Activated T-cell treated with anti-CD3 and anti-CD28 coated beads for 48 hours (primary cell): ENCODE results near the gene UQCC2.

Experiments used
- DNase-seq: peaks from one replicate; pipeline ENCODE4 v3.0.0-alpha.2; 2020; ENCODE audit warnings: low read depth

UQCC2 gene

GRCh38 chr6:33675968-33676367 is 35.5 kb downstream of the UQCC2 start:
- no peak for DNase-seq

- no peak for DNase-seq
Observed at GRCh38 chr6:33673851-33674250, 37.6 kb downstream of the UQCC2 start.

DNA sequence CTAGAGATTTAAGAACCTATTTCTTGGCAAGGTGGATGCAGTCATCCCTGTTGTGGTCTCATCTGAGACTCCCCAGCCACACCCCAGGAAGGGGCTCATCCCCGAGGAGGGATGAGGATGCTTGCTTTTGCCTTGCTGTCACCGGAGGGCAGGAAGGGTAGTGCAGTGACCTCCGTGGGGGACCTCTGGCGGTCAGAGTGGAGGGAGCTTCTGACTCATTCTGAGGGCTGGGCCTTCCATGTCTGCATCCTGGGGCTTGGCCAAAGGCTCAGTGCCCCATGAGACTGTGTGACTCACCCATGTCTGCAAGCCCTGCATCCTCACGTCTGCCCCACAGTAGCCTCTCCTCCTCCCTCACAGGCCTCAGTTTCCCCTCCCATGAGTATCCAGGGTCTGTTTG is 38.7 kb downstream of the UQCC2 start:
- DNase-seq = no peak

GRCh38 chr6:33671744-33672072 is 39.8 kb downstream of the UQCC2 start:
- no peak for DNase-seq

DNA sequence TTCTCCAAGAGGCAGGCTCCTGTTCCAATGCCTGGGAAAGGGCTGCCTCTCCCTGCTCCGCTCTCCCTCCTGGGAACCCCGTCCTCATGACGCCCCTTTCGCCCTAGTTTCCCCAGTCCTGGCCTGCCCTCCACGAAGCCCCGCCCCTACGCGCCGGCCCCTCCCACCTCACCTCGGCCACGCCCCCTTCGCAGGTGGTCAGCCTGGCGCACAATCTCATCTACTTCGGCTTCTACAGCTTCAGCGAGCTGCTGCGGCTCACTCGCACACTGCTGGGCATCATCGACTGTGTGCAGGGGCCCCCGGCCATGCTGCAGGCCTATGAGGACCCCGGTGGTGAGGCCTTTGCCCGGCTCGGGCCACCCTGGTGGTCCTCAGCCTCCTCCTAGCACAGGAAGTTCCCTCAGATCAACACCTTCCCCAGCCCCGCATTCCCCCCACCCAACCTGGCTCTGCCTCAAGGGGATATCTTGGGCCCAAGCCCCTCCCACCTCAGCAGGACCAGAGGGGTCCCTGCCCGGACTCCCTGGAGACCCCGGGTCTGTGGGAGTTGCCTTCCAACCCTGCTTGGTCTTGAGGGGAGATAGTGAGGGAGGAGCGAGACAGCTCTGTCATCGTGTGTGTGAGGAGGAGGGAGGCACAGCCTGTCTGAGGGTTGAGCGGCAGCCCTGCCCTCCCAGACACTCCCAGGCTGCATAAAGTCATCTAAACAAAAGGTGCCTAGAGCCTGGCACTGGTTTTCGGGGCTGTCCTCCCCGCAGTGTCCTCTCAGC is 40.3 kb downstream of the UQCC2 start:
- no peak for DNase-seq

DNA sequence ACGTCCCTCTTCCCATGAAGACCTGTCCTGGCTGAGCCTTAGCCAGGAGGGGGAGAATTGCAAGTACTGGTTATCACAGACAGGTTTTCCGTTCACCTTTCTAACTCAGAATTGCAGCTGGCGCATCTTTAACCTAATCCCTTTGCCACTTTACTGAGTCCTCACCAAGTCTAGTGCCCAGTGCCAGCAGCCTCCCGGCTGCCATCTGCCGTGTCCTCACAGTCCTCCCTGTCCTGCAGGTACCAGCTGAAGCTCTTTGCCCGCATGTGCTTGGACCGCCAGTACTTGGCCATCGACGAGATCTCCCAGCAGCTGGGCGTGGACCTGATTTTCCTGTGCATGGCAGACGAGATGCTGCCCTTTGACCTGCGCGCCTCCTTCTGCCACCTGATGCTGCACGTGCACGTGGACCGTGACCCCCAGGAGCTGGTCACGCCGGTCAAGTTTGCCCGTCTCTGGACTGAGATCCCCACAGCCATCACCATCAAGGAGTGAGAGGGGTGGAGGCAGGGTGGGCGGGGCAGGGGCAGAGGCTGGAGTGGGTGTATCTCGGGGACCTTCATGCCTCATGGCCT is 41.3 kb downstream of the UQCC2 start:
- DNase-seq = no peak

GRCh38 chr6:33668914-33669313 is 42.6 kb downstream of the UQCC2 start:
- no peak for DNase-seq

GRCh38 chr6:33668328-33668727 is 43.2 kb downstream of the UQCC2 start:
- no peak for DNase-seq

DNA sequence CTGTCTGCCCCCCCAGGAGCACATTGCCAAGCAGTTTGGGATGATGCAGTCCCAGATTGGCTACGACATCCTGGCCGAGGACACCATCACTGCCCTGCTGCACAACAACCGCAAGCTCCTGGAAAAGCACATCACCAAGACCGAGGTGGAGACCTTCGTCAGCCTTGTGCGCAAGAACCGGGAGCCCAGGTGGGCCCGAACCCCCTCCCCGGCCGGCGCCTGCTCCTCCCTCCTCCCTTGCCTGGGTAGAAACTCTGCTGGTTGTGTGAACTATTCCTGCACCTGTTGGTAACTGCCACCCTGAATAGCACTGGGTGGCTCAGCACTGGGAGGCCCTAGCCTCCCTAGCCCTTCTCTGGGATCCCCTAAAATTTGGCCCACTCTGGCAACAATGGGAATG is 43.7 kb downstream of the UQCC2 start:
- DNase-seq = no peak

- no peak for DNase-seq
Observed at GRCh38 chr6:33667072-33667471, 44.4 kb downstream of the UQCC2 start.

GRCh38 chr6:33665957-33666356 is 45.5 kb downstream of the UQCC2 start:
- no peak for DNase-seq

DNA sequence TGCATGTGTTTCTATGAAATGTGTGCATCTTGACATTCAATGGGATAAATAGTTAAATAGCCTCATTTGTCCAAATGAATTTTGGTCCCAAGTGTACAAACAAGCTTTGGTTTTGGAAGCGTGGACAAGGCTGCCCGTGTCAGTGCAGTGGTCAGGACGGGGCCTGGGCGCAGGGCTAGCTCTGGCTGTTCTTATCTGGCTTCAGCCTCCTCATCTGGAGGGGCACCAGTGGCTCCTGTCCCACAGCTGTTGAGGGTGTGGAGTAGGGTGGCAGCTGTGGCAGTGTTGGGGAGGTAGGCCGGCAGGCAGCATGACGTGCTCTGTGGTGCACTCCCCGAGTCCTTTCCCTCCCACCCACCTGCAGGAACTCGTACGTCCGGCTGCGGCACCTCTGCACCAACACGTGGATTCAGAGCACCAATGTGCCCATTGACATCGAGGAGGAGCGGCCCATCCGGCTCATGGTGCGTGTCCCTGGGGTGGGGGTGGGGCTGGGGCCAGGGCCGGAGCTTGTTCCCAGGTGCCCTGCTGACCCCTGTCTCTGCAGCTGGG is 46.9 kb downstream of the UQCC2 start:
- DNase-seq = no peak

DNA sequence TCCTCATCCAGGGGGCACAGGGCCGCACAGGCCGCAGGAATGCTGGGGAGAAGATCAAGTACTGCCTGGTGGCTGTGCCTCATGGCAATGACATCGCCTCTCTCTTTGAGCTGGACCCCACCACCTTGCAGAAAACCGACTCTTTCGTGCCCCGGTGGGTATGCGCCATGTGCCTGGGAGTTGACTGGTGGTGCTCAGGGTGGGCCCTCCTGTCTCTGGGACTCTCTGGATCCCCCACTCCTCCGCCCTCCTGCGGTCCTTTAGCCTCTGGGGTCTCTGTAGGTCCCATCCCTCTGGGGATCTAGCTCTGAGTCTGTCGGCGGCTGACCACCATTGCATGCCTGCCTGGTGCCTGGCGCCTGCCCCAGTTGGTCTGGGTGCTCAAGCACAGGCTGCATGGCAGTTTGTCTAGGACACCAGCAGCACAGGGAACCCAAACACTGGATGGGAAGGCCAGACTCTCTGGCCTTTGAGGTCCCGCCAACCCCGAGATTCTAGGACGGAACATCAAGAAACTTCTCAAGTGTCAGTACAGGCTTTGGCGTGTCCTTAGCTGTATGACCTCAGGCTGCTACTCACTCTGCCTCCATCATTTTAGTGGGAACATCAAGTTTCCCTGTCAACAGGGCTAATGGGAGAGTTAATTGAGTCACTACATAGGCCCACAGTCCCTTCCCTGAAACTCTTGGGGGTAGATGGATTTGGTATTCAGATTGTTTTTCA is 47.6 kb downstream of the UQCC2 start:
- no peak for DNase-seq

DNA sequence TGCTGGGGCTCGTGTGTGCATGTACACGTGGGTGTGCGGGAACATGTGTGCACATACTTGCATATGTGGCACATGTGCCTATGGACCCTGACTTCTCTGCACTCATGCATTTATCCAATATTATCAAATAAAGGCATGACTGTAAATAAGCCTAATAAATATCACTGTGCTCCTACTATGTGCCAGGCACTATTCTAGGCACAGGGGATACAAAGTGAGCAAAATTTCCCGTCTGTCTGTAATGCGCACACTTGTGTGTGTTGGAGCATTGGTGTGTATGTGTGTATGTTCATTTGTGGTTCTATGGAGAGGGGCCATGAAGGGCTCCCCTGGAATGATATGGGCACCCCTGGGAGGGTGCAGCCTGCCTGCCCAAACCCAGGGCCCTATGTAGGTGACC is 48.5 kb downstream of the UQCC2 start:
- DNase-seq = no peak

DNA sequence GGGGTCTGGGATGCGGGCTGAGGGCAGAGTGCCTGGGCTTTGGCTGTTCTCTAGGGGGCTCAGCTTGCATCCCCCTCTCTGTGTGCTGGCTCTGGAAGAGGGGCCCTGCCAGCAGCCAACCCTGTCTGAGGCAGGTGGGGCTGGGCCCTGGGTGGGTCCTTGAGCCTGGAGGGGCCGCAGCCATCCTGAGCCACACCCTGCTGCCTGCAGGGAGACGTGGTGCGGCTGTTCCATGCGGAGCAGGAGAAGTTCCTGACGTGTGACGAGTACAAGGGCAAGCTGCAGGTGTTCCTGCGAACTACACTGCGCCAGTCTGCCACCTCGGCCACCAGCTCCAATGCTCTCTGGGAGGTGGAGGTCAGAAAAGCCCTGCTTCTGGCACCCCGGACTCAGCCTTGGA is 49.2 kb downstream of the UQCC2 start:
- DNase-seq = no peak

- no peak for DNase-seq
Observed at GRCh38 chr6:33661106-33661838, 50.2 kb downstream of the UQCC2 start.

DNA sequence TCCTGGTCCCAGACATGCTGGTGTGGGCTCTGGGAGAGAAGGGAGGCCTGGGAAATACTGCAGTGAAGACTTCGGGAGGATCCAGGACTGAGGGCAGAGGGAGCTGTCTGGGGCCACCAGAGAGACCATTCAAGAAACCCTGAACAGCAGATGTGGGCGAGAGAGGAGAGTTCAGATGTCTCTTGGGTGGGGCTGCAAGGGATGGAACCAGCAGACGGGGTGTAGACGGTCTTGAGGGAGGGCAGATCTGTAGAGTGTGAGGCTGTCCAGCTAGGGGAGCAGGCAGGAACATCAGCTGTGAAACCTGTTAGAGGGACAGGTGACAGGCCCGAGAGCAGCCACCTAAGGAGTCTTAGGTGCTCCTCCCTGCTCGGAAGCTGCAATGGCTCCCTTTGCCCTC is 51.5 kb downstream of the UQCC2 start:
- DNase-seq = no peak

- no peak for DNase-seq
Observed at GRCh38 chr6:33658982-33659689, 52.4 kb downstream of the UQCC2 start.

DNA sequence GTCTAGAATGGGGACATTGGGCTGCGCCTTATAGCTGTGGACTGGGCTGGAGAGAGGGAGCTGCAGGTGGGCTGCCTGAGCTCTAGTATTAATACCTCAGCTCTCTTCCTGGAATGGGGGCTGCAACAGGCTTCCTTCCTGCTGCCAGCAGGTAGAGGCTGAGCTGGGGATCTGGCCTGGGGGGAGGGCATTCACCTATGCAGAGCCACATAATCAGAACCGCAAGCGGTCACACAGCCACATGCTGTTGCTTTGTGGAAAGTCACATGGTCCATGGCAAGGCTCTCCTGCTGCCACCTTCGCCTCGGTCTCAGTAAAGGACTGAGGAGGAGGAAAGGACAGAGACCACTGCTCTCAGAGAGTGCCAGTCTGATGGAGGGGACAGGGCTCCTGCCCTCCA is 54.7 kb downstream of the UQCC2 start:
- DNase-seq = no peak

- no peak for DNase-seq
Observed at GRCh38 chr6:33654831-33655554, 56.5 kb downstream of the UQCC2 start.

- no peak for DNase-seq
Observed at GRCh38 chr6:33652002-33652401, 59.5 kb downstream of the UQCC2 start.
